Head of caudate nucleus (tissue), 42 donors: ENCODE measurements around the gene MCFD2.

Experiments
- DNase-seq, 42 donors: peaks; one replicate each; pipeline versions ENCODE4 v3.0.0 to v3.0.0-alpha.2; 2020 to 2021; ENCODE audit warnings: mixed read lengths in 7 of 42
- intact Hi-C: fragments of 100-400 bp; cut with DNase I; formaldehyde crosslinking; loops from one replicate; pipeline ENCODE4 v1.15.0; 2022

Gene MCFD2

GRCh38 chr2:46942143-46942526 lies 26.5 kb upstream of the MCFD2 start:
- peak in 18 of 42 donors; percentile 9 to 47 (median 30) for DNase-seq
- intact Hi-C loops, result no loop called here

DNA sequence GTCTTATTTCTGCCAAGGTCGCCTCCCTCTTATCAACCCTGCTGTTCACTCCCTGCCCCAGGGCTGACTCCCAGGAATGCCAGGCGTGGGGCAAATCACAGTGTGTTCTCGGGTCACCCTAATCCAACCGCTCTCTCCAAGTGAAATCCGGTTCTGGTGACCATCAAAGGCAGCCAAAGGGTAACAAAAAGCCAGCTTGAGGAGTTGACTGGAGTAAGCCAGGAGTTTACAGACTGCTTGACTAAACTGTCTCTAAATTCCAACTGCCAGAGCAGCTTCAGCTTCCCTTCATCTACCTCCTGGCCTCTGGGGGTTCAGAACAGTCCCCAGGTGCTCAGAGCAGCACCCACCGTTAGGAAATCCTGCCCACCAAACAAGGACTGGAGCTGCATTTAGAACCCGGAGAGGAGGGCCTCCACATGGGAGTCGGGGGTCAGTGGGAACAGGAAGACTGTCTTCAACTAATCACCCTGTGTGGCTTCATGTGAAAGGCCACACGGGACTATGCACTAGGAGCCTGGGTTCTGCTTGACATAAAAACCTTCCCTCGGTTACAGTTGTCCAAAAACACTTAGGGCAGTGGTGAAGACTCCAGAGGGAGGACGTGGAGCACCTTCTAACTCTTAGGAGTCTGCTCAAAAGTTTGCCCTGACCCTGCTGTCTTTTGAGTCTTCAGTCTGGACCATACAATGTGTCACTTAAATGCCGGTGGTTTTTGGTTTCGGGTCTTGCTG lies 24.2 kb upstream of the MCFD2 start:
- no peak for DNase-seq
- intact Hi-C loops, result no loop called here

- intact Hi-C loops, result no loop called here
- no peak for DNase-seq
These were observed 21.9 kb upstream of the MCFD2 start for GRCh38 chr2:46937471-46937901.

DNA sequence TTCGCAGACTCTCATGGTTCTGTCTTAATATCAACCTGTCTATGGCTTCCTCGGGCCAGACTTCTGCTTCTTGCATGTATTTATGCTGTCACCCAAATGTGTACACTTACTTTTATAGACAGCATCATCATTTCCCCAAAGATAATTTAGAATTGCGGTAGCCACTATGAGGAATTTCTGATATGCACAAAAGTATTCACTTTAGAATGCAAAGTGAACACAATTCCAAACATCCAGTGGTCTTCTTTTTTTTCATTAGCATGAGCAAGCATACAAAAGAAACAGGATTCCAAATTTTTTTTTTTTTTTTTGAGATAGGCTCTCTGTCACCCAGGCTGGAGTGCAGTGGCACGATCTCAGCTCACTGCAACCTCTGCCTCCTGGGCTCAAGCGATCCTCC lies 21.0 kb upstream of the MCFD2 start:
- intact Hi-C loops, result no loop called here
- DNase-seq, result no peak

GRCh38 chr2:46935071-46935470 lies 19.5 kb upstream of the MCFD2 start:
- no peak for DNase-seq
- intact Hi-C loops, result no loop called here

- intact Hi-C loops, result no loop called here
- DNase-seq, result no peak
These were observed 14.0 kb upstream of the MCFD2 start for GRCh38 chr2:46929612-46930011.

DNA sequence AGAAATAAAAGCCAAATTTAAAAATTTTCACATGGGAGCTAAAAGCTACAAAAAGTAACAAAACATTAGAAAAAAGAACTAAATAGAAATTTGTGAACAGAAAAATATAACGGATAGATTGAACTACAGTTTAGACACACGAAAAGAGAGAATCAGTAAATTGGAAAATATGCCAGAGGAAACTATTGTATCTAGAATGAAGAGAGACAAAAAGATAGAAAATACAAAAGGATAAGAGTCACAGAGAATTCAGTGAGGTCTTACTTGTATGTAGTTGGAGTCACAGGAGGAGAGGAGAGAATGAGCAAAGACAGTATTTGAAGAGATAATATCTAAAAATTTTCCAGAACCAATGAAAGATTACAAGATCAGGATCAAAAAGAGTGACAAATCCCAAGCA lies 11.3 kb upstream of the MCFD2 start:
- intact Hi-C loops, result no loop called here
- no peak for DNase-seq

- intact Hi-C loops, result no loop called here
- DNase-seq, result no peak
These were observed 10.1 kb upstream of the MCFD2 start for GRCh38 chr2:46925474-46926351.

GRCh38 chr2:46924608-46925007 lies 9.0 kb upstream of the MCFD2 start:
- DNase-seq, result no peak
- intact Hi-C loops, result no loop called here

- intact Hi-C loops, result no loop called here
- DNase-seq, result no peak
These were observed 8.4 kb upstream of the MCFD2 start for GRCh38 chr2:46924038-46924437.

- intact Hi-C loops, result no loop called here
- DNase-seq, result no peak
These were observed 7.5 kb upstream of the MCFD2 start for GRCh38 chr2:46923041-46923528.

GRCh38 chr2:46922606-46923005 lies 7.0 kb upstream of the MCFD2 start:
- no peak for DNase-seq
- intact Hi-C loops, result no loop called here

DNA sequence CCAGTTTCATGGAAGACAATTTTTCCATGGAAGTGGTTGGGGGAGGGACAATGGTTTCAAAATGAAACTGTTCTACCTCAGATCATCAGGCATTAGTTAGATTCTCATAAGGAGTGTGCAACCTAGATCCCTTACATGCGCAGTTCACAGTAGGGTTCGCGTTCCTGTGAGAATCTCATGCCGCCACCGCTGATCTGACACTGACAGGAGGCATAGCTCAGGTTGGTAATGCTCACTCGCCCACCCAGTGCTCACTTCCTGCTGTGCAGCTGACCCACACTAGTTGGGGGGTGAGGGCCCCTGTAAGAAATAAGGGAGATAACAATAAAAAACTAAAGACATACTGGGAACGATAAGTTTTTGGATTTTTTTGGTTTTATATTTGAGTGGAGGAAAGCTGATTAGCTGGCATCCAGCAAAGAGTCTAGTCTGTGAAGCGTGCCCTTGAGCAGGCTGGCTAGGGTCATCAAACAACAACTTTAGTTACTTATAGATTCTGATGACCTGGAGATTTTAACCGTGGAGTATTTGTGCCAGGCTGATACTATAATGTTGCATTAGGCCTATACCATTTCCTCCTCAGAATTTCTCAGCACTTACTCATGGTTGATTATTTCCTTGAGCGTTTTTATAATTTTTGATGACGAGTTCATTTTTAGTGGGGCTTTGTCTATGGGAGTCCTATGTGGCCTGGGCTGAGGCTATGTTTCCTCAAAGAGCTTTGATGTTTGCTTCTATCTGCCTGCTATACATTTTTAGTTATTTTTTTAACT lies 6.3 kb upstream of the MCFD2 start:
- intact Hi-C loops, result no loop called here
- DNase-seq, result no peak

DNA sequence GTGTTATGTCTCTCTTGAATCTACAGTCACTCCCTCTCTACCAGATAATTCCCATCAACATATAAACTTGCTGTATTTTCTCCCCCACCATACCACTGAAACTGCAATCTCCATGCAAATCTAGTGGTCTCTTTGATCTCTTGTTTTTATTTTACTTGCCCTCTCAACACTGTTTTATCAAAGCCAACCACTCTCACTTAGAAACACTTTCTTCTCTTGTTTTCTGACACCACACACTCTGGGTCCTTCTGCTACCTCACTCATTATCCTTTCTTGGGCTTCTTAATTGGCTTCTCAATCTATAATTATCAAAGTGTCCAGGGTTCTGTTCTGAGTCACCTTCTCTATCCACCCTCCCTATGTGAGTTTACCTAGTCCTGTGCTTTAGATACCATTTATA lies 2.0 kb upstream of the MCFD2 start:
- intact Hi-C loops, result loop anchor here (2.0 kb wide), 1 partner anchor 405 kb away; no protein-coding TSS in a partner anchor
- DNase-seq, result no peak

DNA sequence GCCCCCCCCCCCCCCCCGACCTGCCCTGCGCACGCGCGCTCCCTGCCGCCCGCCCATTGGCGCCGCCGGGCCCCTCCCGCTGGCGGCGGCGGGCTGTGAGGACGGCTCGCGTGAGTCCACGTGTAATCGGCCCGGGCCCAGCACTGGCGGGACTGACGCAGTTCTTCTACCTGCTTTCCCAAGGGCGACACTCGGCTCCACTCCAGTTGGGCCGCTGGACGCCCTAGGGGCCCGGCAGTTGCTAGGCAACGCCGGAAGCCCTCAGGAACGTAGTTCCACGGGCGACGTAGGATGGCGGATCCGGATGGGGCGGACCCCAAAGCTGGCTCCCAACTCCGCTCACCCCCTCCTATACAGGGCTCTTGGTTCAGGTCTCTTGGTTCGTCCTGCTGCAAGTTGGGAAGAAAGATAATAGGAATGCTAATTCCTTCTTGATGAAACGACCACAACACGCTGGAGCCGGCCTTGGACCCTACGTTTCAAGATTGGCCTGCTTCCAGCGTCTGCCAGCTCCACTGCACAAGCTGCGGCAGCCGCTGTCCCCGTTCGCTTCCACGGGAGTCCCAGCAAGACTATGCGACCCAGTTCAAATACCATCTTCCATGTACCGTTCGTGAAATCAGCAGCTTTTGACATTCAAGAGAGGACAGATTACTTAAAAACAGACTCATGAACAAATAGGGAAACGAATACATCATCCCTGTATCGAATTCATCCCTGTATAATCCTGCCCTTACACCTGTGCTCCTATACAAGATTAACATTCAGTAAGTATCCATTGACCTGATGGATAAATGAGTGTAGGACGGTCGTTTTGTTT lies 415 bp upstream of the MCFD2 start:
- intact Hi-C loops, result loop anchor here (2.0 kb wide), 1 partner anchor 407 kb away; no protein-coding TSS in a partner anchor
- DNase-seq, result peak; percentile 81 to 96 (median 90)

DNA sequence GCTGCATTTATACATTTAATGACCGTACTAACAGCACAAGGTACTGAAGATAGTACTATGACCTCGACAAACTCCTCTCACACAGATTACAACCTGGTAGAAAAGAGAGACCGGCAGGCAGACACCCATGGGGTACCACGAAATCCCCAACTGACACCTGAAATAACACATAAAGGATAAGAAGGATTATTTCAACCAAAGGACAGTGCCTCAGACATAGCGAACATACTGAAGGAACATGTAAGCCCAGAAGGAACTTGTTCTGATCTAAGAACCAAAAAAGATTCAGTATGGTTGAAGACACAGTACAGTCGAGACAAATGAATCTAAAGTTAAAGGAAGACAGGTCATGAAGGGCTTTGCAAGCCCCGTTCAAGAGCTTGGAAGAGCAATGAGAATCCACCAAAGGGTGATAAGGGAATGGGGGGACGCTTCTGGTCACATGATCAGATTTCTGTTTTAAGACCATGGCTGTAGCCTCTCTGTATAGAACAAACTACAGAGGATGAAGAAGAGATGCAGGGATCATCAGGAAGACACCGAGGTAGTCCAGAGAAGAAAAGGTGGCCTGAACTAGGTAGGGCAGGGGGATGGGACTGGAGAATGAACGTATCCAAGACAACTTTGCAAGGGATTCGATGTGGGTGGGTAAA lies 902 bp downstream of the MCFD2 start:
- DNase-seq, result no peak
- intact Hi-C loops, result no loop called here

GRCh38 chr2:46913471-46914381 lies 1.9 kb downstream of the MCFD2 start:
- no peak for DNase-seq
- intact Hi-C loops, result no loop called here
